Tibial nerve (tissue), 4 donors: ENCODE results near the gene MAP1LC3B.

ENCODE experiments used
- CTCF ChIP-seq, 5 experiments: fragments of 200-600 bp in 3 of 5; fragments of 450-650 bp in 2 of 5; sonication (generic) in 3 of 5; IDR thresholded peaks; one replicate each; pipeline ENCODE4 v1.5.1; 2016 to 2019; ENCODE audit warnings: antibody characterized with exemption in 5 of 5, mild to moderate bottlenecking in 3 of 5, moderate library complexity in 2 of 5
- EP300 ChIP-seq, 2 donors: sonication (generic); formaldehyde crosslinking; IDR thresholded peaks; one replicate each; pipeline ENCODE4 v1.6.1; 2017; ENCODE audit warnings: antibody characterized with exemption in 2 of 2, mild to moderate bottlenecking in 1 of 2

GRCh38 chr16:87347932-87348615 is 44.1 kb upstream of the MAP1LC3B start:
- TF ChIP-seq CTCF (IDR thresholded peaks at IDR 0.05): no peak
- TF ChIP-seq EP300 (IDR thresholded peaks at IDR 0.05): no peak
